Inferior parietal cortex (tissue), 1 donor: Measurements from ENCODE around the gene KIF1B.
A peak's percentile ranks its signal among the peaks of the same experiment; 100 is the strongest.
"Not testable (repeated sequence)": the region's sequence is repeated elsewhere in the genome, so short reads cannot be mapped to it uniquely, and the experiment has no call there.

Source experiments
- DNase-seq: peaks from one replicate; pipeline ENCODE4 v3.0.0-alpha.2; 2016; ENCODE audit errors: extremely low spot score

KIF1B gene

GRCh38 chr1:10195570-10195969 lies 14.8 kb upstream of the KIF1B start:
- DNase-seq: no peak

GRCh38 chr1:10196976-10197375 lies 13.4 kb upstream of the KIF1B start:
- DNase-seq: no peak

GRCh38 chr1:10200620-10201019 lies 9.8 kb upstream of the KIF1B start:
- no peak for DNase-seq

GRCh38 chr1:10204003-10204642 lies 6.2 kb upstream of the KIF1B start:
- DNase-seq: no peak

- DNase-seq: not testable (repeated sequence)
Measured at GRCh38 chr1:10205206-10205605, 5.2 kb upstream of the KIF1B start.

- no peak for DNase-seq
Measured at GRCh38 chr1:10207810-10208209, 2.6 kb upstream of the KIF1B start.

GRCh38 chr1:10208537-10208936 lies 1.8 kb upstream of the KIF1B start:
- no peak for DNase-seq

GRCh38 chr1:10209590-10209904 lies 823 bp upstream of the KIF1B start:
- DNase-seq: no peak

- DNase-seq: peak; percentile 91
Measured at GRCh38 chr1:10210841-10211804, 753 bp downstream of the KIF1B start.

GRCh38 chr1:10211805-10212410 lies 1.5 kb downstream of the KIF1B start:
- no peak for DNase-seq

GRCh38 chr1:10212476-10212875 lies 2.1 kb downstream of the KIF1B start:
- DNase-seq: no peak

GRCh38 chr1:10213186-10213705 lies 2.9 kb downstream of the KIF1B start:
- no peak for DNase-seq

- no peak for DNase-seq
Measured at GRCh38 chr1:10216090-10216749, 5.8 kb downstream of the KIF1B start.

GRCh38 chr1:10217748-10218441 lies 7.5 kb downstream of the KIF1B start:
- DNase-seq: no peak

GRCh38 chr1:10220200-10220599 lies 9.8 kb downstream of the KIF1B start:
- no peak for DNase-seq

- DNase-seq: not testable (repeated sequence)
Measured at GRCh38 chr1:10220657-10221056, 10.3 kb downstream of the KIF1B start.

GRCh38 chr1:10225573-10225972 lies 15.2 kb downstream of the KIF1B start:
- DNase-seq: no peak

GRCh38 chr1:10228528-10228927 lies 18.2 kb downstream of the KIF1B start:
- no peak for DNase-seq

- no peak for DNase-seq
Measured at GRCh38 chr1:10229903-10230302, 19.5 kb downstream of the KIF1B start.

- DNase-seq: no peak
Measured at GRCh38 chr1:10232163-10232562, 21.8 kb downstream of the KIF1B start.

GRCh38 chr1:10236405-10237156 lies 26.2 kb downstream of the KIF1B start:
- no peak for DNase-seq
